Adrenal gland (tissue), 12 donors: ENCODE measurements around the gene UFD1. TPM values are rescaled to one million over a fixed set of nuclear protein-coding genes. Genes with fewer than 3 reads are reported as not detected.
A peak's percentile ranks its signal among the peaks of the same experiment; 100 is the strongest.
"Not testable (repeated sequence)": the region's sequence is repeated elsewhere in the genome, so short reads cannot be mapped to it uniquely, and the experiment has no call there.

Experiments
- DNase-seq, 7 donors: peaks; one replicate each; pipeline ENCODE4 v3.0.0-alpha.2; 2019 to 2020
- H3K27ac ChIP-seq, 5 donors: fragments of 200-600 bp; sonication (generic) in 4 of 5; 1 replicate in 3 of 5; 2 replicates in 2 of 5; pipeline versions ENCODE4 v1.5.1 to v1.8.0; 2016 to 2020; ENCODE audit warnings: mild to moderate bottlenecking in 1 of 5
- H3K27me3 ChIP-seq: fragments of 200-600 bp; 2 replicates; pipeline ENCODE4 v1.8.0; 2021
- H3K36me3 ChIP-seq, 2 donors: fragments of 200-600 bp; replicated peaks in 1 of 2; 1 replicate in 1 of 2; 2 replicates in 1 of 2; pipeline versions ENCODE4 v1.5.1 to v1.8.0; 2018 to 2022
- H3K4me1 ChIP-seq, 2 donors: fragments of 200-600 bp; replicated peaks in 1 of 2; 1 replicate in 1 of 2; 2 replicates in 1 of 2; pipeline versions ENCODE4 v1.5.1 to v1.8.0; 2018 to 2021
- H3K4me3 ChIP-seq, 4 donors: fragments of 200-600 bp; sonication (generic) in 3 of 4; one replicate each; pipeline ENCODE4 v1.5.1; 2016 to 2018
- H3K9me3 ChIP-seq, 3 donors: fragments of 200-600 bp; sonication (generic) in 1 of 3; replicated peaks in 1 of 3; 1 replicate in 2 of 3; 2 replicates in 1 of 3; pipeline versions ENCODE4 v1.5.1 to v1.8.0; 2016 to 2021
- CTCF ChIP-seq, 6 experiments: fragments of 450-650 bp in 4 of 6; fragments of 200-600 bp in 2 of 6; sonication (generic) in 1 of 6; IDR thresholded peaks; 1 replicate in 5 of 6; 2 replicates in 1 of 6; pipeline versions ENCODE4 v1.5.1 to v1.8.0; 2016 to 2021; ENCODE audit warnings: antibody characterized with exemption in 6 of 6, mild to moderate bottlenecking in 2 of 6, moderate library complexity in 1 of 6
- POLR2A ChIP-seq, 2 donors: fragments of 450-650 bp; IDR thresholded peaks; one replicate each; pipeline ENCODE4 v1.6.1; 2017; ENCODE audit warnings: antibody characterized with exemption in 2 of 2, mild to moderate bottlenecking in 2 of 2, moderate library complexity in 1 of 2
- WGBS, 4 donors: extraction: QIAGEN DNeasy Blood & Tissue Kit in 2 of 4; methylation state at CpG; one replicate each; pipeline versions ENCODE4 v1.1.5 to v1.1.7; 2013 to 2017; 5-methylcytosine and 5-hydroxymethylcytosine counted together
- intact Hi-C, 2 donors: fragments of 100-400 bp; cut with DNase I; formaldehyde crosslinking; loops; one replicate each; pipeline versions ENCODE4 v1.14.1 to v1.15.0; 2022 to 2023
- polyA plus RNA-seq, 3 donors: library from polyadenylated mRNA; stranded (reverse); fragments of 200-250 nt in 2 of 3; fragments of 350-450 nt in 1 of 3; fragmentation: Illumina TruSeq in 1 of 3; extraction: RNeasy Lipid Tissue Mini Kit (QIAGEN cat#74804) in 1 of 3; gene quantifications; one replicate each; pipeline ENCODE4 v1.2.3, GENCODE V29; 2013 to 2014
- total RNA-seq, 9 donors: library from RNA; depleted of rRNA in 4 of 9; stranded (reverse); fragments of >200 nt in 4 of 9; fragments of 120-200 nt in 1 of 9; fragmentation: NEBNext Ultra II Directional in 1 of 9; extraction: Animal tissue kit (Norgen Biotek cat#: 25700) in 1 of 9; gene quantifications; one replicate each; pipeline versions ENCODE4 v1.1.0 to v1.2.4, GENCODE V29; 2013 to 2023
- donor health status: healthy with polysubstance abuse.
- donor health status: Bipolar disorder and iron deficiency.
- donor health status: DM: yes; HTN: yes; CAD: no.
- donor health status: DM: no; HTN: no; CAD: no.
- donor health status: DM: no; HTN: no; CAD: no.
- donor health status: DM: yes; HTN: yes; CAD: no.

UFD1 gene
- total and polyA plus RNA-seq, 12 donors: 20.1 to 128 (median 45.6) TPM

- 23 to 34% (median 25%) methylated on average over 17 to 22 of the region's 22 CpGs for WGBS, 4 donors
- H3K9me3 ChIP-seq: no peaks in the 10 kb centered on the region
- peaks cover 0 to 24% of the 10 kb centered on the region in 2 donors for H3K36me3 ChIP-seq
- peak overlapping the region; percentile 49 to 81 (median 54) for H3K4me3 ChIP-seq
- TF ChIP-seq CTCF (IDR thresholded peaks at IDR 0.05): no peak
- no peak for TF ChIP-seq POLR2A (IDR thresholded peaks at IDR 0.05)
- no peaks in the 10 kb centered on the region for H3K27me3 ChIP-seq
- H3K4me1 ChIP-seq: peaks cover 14 to 27% of the 10 kb centered on the region in 2 donors
- intact Hi-C loops: no loop called here
- peak in 6 of 7 donors; percentile 24 to 70 (median 50) for DNase-seq
- peak overlapping the region; percentile 81 to 96 (median 94) for H3K27ac ChIP-seq
These were observed 32.2 kb downstream of the UFD1 start for GRCh38 chr22:19446603-19447329.

GRCh38 chr22:19445279-19445982, 33.6 kb downstream of the UFD1 start:
- H3K9me3 ChIP-seq, DNase-seq, intact Hi-C loops, H3K27me3 ChIP-seq, H3K27ac ChIP-seq, H3K4me3 ChIP-seq: not testable (repeated sequence)
- H3K36me3 ChIP-seq: peaks cover 0 to 23% of the 10 kb centered on the region in 2 donors
- 92 to 99% (median 93%) methylated on average over 9 of the region's 9 CpGs for WGBS, 4 donors
- H3K4me1 ChIP-seq: peaks cover 14 to 27% of the 10 kb centered on the region in 2 donors

- no peak for TF ChIP-seq CTCF (IDR thresholded peaks at IDR 0.05)
- TF ChIP-seq POLR2A (IDR thresholded peaks at IDR 0.05): no peak
- H3K36me3 ChIP-seq: peaks cover 0 to 16% of the 10 kb centered on the region in 2 donors
- H3K4me1 ChIP-seq: peaks cover 14 to 27% of the 10 kb centered on the region in 2 donors
- intact Hi-C loops: no loop called here
- H3K9me3 ChIP-seq: no peaks in the 10 kb centered on the region
- WGBS, 4 donors: 74 to 89% (median 78%) methylated on average over 6 to 7 of the region's 7 CpGs
- no peak overlapping the region for H3K4me3 ChIP-seq
- no peak for DNase-seq
- no peaks in the 10 kb centered on the region for H3K27me3 ChIP-seq
- H3K27ac ChIP-seq: no peak overlapping the region
These were observed 35.3 kb downstream of the UFD1 start for GRCh38 chr22:19443544-19444211.

- H3K36me3 ChIP-seq: peaks cover 0 to 17% of the 10 kb centered on the region in 2 donors
- TF ChIP-seq POLR2A (IDR thresholded peaks at IDR 0.05): no peak
- TF ChIP-seq CTCF (IDR thresholded peaks at IDR 0.05): no peak
- 83 to 95% (median 89%) methylated on average over 1 to 2 of the region's 2 CpGs for WGBS, 4 donors
- intact Hi-C loops: no loop called here
- H3K27ac ChIP-seq: no peak overlapping the region
- H3K4me3 ChIP-seq: no peak overlapping the region
- DNase-seq: no peak
- H3K4me1 ChIP-seq: peaks cover 7 to 19% of the 10 kb centered on the region in 2 donors
- no peaks in the 10 kb centered on the region for H3K9me3 ChIP-seq
- no peaks in the 10 kb centered on the region for H3K27me3 ChIP-seq
These were observed 36.8 kb downstream of the UFD1 start for GRCh38 chr22:19442166-19442565.
